Adrenal gland (tissue), 5 donors: ENCODE results near the gene BAHCC1.

ENCODE experiments used
- POLR2A ChIP-seq, 2 donors: fragments of 450-650 bp; IDR thresholded peaks; one replicate each; pipeline ENCODE4 v1.6.1; 2017; ENCODE audit warnings: antibody characterized with exemption in 2 of 2, mild to moderate bottlenecking in 2 of 2, moderate library complexity in 1 of 2
- TF ChIP-seq, protein P1 (sequence below), 6 experiments: fragments of 450-650 bp in 4 of 6; fragments of 200-600 bp in 2 of 6; sonication (generic) in 1 of 6; IDR thresholded peaks; 1 replicate in 5 of 6; 2 replicates in 1 of 6; pipeline versions ENCODE4 v1.5.1 to v1.8.0; 2016 to 2021; ENCODE audit warnings: antibody characterized with exemption in 6 of 6, mild to moderate bottlenecking in 2 of 6, moderate library complexity in 1 of 6
- donor health status: DM: no; HTN: no; CAD: no.

- TF ChIP-seq, protein P1, sequence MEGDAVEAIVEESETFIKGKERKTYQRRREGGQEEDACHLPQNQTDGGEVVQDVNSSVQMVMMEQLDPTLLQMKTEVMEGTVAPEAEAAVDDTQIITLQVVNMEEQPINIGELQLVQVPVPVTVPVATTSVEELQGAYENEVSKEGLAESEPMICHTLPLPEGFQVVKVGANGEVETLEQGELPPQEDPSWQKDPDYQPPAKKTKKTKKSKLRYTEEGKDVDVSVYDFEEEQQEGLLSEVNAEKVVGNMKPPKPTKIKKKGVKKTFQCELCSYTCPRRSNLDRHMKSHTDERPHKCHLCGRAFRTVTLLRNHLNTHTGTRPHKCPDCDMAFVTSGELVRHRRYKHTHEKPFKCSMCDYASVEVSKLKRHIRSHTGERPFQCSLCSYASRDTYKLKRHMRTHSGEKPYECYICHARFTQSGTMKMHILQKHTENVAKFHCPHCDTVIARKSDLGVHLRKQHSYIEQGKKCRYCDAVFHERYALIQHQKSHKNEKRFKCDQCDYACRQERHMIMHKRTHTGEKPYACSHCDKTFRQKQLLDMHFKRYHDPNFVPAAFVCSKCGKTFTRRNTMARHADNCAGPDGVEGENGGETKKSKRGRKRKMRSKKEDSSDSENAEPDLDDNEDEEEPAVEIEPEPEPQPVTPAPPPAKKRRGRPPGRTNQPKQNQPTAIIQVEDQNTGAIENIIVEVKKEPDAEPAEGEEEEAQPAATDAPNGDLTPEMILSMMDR (IDR thresholded peaks at IDR 0.05): no peak
- no peak for TF ChIP-seq POLR2A (IDR thresholded peaks at IDR 0.05)
Measured at GRCh38 chr17:81432941-81433340, 37.7 kb downstream of the BAHCC1 start.
